HG02759 (cell line): Measurements from ENCODE around the gene MRGPRF.

Experiments used
- ATAC-seq: cut with Tn5 transposase; IDR thresholded peaks from one replicate; pipeline ENCODE4 v1.9.1; 2021; ENCODE audit warnings: mild to moderate bottlenecking, moderate library complexity; ENCODE audit not compliant: unreplicated experiment

Gene MRGPRF

DNA sequence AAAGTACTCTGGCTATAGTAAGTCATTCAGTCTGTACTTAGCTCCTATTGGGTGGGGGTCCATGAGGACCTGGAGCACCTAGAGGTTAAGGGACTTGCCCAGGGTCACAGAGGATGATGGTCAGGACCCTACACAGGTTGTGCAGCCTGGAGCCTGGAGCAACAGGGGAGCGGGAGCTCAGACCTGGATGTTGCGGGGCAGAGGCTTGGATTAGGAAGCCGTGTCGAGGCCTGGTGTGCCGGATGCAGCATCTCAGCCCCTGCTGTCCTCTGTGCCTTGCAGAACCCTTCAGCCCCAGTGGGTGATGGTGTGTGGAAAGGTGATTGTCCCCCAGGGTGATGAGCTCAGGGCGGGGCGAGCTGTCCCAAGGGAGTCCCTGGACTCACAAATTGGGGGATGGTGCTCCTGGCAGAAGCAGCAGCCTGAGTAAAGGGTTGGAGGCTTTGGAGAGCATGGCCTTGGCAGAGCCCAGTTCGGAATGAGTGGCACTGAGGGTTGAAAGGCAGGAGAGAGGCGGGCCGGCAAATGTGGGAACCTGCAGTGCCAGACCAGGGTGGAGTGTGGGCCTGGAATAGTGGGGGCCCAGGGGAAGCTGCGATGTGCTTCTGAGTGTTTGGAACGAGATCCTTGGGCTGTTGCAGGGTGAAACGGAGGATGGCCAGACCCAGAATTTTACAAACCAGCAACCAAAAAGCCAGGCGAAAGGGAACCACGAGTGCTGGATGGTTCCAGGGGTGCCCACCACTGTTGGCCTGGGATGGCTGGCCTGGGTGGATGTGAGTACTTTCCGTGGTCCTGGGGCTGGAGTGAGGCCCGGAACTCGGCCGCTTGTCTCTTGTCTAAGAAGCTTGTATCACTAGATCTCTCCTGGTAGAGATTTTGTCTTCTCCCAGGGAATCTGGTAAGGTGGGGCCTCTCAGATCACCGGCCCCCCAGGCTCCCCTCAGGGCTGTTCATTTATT, 38.6 kb upstream of the MRGPRF start:
- no peak for ATAC-seq

DNA sequence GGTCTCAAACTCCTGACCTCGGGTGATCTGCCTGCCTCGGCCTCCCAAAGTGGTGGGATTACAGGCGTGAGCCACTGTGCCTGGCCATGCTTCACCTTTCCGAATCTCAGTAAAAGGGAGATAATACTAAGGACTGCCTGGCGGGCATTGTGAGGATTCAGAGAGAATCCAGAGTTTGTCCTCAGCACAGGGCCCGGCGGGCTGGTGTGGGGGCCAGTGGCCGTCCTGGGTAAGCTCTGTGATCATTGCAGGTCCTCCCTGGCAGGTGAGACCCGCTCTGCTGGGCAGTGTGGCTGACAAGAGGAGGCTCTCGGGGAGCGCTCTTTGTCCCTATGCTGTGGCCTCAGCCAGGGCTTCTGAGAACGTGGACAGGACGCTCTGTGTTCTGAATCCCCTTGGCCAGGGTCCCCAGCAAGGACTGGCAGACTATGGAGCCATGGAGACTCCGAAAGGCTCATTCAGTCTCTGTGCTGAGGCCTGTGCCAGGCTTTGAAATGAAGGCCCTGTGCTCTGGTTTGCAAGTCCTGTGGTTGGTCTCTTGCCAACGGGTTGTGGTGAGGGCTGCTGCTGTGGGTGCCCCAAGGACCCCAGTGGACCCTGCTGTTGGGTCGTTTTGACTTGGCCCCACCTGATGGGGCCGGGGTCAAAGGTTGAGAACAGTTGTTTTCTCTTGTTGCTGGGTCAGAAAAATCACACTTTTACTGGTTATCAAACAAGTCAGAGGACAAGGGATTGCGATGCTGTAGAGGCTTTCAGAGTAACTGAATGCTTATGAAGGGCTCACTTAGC, 37.7 kb upstream of the MRGPRF start:
- ATAC-seq: no peak

DNA sequence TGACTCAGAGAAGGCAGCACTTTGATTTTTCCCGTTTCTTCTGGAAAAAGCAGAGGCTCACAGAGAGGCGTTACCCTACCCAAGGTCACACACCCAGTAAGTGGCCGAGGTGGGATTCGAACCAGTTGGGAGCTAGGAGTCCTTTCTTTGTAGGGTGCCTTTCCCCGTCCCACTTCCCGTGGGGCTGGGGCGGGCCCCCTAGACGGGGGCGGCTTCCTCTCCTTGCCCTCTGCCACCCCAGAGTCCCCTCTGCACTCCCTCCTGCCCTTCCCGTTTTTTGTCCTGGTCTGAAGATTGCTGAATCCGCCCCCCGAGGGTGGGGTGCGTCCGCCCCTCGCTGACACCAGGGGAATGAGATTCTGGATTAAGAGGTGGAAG, 36.4 kb upstream of the MRGPRF start:
- no peak for ATAC-seq

DNA sequence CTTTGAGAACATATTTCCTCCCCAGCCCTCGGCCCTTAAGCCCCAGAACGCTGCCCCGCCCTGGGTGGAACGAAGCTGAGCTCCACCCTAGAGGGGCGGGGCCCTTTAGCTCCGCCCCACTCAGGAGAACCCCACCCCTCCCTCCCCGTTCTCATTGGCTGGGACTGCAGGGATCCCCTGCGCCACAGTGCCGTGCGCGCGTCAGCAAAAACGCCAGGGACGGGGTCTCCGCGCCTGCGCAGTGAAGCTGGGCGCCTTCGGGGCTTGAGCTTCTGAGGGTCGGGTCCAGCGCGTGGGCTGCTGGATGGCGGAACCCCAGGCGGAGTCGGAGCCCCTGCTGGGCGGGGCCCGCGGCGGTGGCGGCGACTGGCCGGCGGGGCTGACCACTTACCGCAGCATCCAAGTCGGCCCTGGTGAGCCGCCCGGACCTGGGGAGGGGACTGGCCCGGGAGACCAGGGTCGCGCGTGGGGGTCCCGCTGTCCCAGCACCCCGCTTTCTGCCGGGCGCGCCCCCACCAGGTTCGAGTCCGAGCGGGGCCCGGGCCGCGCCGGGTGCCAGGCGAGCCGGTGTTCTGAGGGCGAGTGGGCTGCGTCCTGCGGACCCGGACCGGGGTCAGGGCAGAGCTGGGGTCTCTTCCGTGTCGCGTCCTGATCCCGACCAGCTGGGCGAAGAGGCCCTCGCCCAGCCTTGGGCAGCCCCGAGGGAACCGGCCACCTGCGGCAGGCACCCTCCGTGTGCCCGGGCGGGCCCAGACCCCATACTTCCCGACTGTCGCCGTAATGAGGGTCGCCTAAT, 35.8 kb upstream of the MRGPRF start, which contains the start of gene TPCN2:
TSS of gene TPCN2 (plus strand) at position 239 of the 796 bp plus-strand sequence. CDS start at position 305, 66 bp downstream.
- ATAC-seq: peak; percentile 93

DNA sequence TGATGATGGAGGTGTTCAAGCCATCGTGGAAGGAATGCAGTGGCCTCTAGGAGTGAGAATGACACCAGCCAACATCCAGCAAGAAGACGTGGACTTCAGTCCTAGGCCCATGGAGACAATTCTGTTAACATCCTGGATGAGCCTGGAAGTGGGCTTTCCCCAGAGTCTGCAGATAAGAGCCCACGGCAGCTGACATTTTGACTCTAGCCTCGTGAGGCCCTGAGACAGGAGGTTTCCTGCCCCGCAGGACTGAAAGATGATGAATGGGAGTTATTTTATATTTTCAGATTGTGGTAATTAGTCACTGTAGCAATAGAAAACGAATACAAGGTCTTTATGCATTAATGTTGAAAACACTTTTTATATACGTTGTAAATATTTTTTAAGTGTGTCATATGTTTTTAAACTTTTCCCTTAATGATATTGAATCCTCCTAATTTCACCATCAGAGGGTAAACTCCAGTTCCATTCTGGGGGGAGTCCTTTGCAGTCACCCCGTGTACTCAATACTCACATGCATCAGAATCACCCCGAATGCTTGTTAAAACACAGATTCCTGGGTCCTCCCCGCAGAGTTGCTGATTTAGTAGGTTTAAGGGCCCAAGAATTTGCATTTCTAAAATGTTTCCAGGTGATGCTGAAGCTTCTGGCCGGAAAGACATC, 35.1 kb upstream of the MRGPRF start:
- peak; percentile 5 for ATAC-seq

DNA sequence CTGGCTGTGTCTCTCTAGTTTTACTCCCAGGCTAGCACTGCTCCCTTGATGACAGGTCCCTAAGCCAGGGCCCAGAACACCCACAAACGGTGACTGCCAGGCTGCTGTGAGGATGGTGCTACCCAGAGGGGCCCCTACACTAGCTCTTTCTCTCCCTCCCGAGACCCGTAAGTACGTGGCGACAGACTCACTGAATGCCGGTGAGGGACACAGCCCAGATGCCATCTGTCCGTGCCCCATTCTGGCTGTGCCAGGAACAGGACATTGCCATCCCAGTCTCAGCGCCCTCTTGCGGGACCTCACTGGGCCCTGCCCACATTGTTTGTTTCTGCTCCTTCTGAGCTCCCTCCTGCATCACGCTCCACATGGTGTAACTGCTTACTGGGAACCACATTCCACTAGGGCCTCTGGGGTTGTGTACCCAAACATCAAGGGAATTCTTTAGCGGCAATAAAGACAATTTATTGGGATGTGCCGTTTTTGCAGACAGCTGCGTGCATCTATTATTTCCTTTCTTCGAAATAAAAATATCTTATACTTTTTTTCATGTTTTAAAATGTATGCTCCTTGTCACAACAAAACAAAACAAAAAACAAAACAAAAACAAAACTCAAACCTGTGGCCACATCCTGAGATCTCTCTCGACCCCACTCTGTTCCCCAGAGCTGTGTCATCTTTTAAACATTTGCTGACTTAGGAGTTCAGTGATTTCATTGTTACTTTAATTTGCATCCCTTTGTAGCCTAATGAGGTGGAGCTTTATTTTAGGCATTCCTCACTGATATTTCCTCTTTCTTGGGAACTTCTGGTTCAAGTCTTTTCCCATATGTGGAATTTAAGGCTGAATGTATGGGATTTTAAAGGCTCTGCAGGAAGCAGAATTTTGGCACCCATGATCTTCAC, 31.3 kb upstream of the MRGPRF start:
- no peak for ATAC-seq

DNA sequence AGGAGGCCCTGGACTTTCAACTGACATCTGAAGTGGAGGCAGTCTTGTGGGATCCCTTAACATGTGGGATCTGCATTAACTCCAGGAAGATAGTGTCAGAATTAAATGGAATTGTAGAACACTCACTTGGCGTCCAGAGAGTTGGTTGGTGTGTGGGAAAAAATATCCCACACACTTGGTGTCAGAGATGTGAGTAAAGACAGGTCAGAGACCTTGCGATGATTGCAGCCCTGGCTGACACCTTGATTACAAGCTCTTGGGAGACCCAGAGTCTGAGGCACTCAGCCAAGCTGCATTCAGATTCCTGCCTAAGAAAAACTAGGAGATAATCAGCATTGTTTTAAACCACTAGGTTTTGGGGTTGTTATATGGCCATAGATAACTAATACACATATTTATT, 28.5 kb upstream of the MRGPRF start:
- ATAC-seq: no peak

DNA sequence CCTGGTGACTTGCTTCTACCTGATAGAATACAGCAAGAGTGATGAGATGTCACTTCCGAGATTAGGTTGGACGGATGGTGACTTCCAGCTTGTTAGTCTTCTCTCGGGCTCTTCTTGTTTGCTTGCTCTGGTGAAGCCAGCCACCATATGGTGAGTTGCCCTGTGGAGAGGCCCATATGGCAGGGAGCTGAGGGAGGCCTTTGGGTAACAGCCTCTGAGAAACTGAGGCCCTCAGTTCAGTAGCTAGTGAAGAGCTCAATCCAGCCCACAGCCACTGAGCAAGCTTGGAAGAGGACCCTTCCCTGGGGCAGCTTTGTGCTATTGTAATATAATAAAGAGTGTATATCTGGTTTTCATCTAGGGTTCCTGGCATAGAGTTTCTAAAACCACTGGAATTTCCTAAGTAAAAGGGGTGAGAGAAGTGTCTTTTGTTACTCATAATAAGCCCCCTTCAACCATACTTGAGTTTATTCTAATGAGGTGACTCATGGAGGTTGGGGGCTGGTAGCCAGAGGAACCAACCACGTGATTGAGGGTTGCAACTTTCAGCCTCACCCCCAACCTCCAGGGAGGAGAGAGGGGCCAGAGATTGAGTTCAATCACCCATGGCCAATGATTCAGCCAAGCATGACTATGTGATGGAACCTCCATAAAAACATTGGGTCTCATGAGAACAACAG, 27.7 kb upstream of the MRGPRF start:
- no peak for ATAC-seq

DNA sequence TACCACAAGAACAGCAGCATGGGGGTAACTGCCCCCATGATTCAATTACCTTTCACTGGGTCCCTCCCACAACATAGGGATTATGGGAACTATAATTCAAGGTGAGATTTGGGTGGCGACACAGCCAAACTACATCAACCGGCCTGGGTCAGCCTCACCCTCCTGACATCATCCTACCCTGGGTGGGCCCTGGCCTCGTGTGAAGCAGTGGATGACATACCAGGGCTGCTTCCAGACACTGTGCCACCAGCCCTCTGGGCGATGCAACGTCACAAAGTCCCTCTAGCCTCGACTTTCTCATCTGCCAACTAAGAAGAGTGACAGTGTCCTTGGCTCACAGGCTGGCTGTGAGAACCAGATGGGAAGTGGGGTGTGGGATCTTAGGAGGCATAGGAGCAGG, 27.0 kb upstream of the MRGPRF start:
- no peak for ATAC-seq

DNA sequence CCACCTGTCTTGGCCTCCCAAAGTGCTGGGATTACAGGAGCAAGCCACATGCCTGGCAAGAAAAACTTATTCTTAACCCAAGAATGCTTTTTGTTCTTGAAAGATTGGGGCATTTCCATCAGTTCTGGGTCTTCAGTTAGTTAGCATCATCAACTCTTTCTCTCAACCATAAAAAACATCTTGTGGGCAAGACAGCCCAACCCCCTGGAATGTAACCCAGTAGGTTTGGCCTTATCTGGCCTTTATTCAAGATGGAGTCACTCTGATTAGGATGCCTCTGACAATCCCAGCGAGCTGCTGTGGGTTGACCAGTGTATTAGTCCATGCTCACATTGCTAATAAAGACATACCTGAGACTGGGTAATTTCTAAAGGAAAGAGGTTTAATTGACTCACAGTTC, 26.5 kb upstream of the MRGPRF start:
- ATAC-seq: no peak

DNA sequence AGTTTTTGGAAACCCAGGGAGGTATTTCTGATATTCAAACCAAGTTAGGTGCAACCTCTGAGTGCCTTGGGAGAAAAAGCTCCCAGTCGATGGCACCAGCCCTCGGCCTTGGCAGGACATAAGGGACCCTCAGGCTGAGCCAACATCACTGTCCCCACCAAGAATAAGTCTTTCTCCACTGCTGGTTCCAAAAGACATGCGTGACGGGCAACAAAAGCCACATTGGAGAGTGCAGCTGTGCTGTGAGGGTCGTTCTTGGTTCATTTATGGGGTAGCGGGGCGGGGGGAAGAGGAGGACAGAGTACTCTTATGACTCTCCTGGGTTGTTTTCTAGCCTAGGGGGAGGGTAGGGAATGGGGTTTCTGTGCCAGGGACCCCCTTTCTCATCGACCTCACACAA, 24.5 kb upstream of the MRGPRF start:
- no peak for ATAC-seq

DNA sequence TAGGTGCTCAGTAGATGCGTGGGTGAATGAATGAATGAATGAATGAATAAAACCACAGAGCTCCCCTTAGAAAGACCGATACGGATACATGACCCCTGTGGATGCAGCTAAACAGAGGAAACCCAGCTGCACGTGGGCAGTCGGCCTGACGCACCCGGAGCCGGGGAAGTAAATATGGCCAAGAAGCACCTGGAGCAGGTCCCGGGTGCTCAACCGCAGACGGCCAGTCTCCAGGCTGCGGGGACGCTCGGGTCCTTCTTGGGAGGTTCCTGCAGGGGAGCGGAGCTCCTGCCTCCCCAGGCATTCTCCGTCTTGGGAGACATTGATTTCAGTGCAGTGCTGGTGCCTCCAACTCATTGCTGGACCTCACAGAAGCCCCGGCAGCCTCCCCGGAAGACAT, 24.0 kb upstream of the MRGPRF start:
- no peak for ATAC-seq

DNA sequence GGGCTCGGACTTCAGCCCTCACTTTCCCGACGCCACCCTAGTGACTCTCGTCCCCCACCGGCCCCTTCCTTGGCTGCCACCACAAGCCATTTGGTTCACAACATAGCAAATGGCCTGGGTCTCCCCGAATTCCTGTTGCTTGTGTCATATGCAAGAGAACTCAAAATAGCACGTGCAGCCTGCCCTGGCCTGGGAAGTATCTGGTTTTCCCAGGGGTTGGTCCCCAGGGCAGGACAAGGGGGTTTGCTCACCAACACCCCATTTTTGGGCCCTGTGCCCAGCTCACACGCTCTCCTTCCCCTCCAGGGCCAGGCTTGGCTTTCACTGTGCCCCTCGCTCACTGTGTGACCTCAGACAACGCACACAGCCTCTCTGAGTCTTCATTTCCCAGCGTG, 22.9 kb upstream of the MRGPRF start:
- no peak for ATAC-seq

DNA sequence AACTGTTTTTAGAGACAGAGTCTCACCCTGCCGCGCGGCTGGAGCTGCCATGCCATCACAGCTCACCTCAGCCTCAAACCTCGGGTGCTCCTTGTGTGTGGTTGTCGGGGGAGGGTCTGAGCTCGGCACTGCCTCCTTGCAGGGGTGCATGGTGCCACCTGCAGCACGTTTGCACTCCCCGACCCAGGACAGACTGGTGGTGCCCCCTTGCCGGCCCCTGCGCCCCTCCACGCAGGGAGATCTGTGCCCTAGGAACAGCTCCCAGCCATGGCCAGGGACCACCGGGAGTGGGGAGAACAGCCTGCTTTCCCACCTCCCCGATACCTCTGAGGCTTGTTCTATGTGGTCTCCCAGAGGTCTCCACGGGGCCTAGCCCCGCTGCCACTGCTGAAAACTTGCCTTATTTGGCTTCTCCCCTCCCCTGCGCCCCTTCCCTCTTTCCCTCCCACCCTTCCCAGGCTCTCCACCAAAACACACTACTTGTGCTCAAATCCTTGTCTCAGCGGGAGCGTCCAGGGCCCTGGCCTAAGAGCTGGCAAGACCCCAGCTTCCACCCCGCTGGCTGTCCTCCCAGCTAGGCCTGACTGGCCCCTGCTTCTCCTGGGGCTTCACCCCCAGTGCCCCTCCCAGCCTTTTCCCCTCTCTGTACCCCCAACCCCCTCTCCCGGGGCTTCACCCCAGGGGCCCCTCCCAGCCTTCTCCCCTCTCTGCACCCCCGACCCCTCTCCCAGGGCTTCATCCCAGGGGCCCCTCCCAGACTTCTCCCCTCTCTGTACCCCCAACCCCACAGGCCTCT, 22.3 kb upstream of the MRGPRF start:
- ATAC-seq: no peak

DNA sequence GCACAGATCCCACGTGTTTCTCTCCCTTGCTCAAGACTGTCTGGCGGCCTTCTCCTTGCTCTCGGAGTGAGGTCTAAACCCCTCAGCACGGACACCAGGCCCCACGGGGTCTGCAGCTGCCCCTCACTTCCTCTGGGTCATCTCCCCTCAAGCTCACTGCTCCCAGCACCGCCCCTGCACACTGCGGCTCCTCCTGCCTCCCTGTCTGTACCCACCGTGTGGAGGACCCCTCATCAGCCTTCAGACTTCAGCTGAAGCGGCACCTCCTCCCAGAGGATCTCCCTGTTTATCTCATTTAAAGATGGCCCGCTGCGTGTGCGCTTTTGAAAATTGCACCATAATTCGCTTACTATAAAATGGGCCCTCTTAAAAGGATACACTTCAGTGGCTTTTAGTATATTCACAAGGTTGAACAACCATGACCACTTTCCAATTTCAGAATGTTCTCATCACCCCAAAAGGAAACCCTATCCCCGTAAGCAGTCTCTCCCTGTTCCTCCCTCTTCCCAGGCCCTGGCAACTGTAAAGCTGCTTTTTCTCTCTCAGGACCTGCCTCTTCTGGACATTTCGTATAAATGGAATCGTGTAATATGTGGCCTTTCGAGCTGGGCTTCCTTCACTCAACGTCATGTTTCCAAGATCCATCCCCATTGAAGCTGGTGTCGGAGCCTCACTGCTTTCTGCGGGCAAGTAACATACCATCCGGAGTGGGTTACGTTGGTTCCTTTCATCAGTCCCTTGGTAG, 21.2 kb upstream of the MRGPRF start:
- no peak for ATAC-seq

DNA sequence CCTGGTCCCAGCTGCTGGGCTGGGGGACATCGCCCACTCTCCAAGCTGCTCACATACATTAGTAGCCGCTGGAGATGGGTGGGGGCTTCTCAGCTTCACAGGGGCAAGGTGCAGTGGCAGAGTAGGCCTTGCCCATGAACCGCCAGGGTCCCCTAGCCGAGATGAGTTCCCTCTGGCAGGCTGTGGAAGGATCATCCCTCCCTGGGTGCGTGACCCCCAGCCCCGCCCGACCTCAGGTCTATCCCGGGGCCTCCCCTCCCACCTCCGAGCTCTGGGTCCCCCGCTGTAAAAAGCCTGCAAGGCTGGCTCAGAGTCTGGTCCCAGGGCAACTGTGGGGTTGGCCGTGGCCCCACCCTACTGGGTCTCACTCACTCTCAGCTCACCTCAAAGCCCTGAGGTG, 20.4 kb upstream of the MRGPRF start:
- ATAC-seq: no peak

DNA sequence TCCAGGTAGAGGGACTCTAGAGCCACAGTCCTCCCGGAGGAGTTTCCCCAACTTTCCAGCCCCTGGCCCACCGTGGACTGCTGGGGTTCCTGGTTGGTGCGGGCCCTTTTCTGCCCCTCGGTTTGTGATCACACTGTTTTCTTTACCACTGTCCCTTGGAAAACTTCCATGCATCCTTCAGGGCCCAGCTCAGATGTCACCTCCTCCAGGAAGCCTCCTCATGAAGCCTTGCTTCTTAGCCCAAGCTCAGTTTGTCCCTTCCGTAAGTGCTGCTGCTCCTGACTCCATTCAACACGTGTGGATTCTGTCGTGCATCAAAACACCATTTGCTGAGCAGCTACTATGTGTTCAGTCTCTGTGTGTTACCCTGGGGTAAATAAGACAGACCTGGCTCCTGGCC, 19.8 kb upstream of the MRGPRF start:
- ATAC-seq: no peak

DNA sequence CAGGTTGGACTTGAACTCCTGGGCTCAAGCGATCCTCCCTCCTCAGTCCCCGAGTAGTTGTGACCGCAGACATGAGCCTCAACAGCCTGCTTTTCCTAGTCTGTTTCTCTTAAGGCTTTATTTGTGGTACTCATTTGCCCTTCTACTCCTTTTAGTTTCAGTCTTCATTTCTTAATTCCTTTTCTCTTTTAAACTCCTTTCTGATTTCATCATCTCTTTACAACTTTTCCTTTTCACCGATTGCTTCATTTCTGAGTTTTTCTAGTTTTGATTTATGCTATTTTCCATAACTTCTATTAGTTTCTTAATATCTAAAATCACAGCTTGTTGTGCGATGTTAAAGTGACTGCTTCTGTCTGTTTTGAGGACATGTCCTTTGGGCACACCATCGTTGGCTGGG, 17.3 kb upstream of the MRGPRF start:
- ATAC-seq: no peak
